ENCODE results near the gene DHRSX. TPM values are rescaled to one million over a fixed set of nuclear protein-coding genes. Genes with fewer than 3 reads are reported as not detected.

DHRSX gene
- total RNA-seq, 4 donors from 2014 or later = 4.4 to 23.8 (median 11.3) TPM

DNA sequence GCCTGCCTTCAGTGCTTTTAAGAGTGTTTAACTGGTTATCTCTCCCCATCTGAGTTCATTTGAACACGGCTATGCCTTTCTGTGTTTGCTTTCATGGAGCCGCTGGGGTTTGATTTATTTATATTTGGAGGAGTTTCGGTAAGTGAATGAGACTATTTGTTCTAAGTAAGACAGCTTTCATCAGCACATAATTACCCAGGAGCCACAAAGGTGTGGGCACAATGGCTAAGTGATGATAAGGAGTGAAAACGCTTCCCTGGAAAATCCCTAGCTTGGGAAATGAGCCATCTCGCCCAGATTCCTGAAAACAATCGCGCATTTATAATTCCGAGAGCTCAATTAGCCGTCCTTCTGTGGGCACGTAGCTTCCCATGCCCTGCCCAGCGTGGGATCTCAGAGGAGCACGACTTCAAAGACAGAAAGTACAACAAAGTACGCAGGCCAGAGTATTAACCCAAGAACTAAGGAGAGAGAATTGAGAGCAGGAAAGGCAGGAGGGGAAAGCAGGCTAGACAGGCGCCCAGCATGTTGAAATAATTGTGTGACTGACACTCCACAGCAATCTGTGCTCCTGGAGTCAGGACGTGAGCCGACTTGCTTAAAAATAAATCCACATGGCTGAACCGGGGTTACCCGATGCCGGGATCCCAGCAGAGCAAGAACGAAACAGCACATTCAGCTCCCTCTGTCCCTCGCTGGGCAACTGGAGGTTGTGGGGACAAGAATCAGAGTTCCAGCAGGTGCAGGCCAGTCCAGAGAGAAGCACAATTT lies 99.0 kb downstream of the DHRSX start:
- TF ChIP-seq CTCF (IDR thresholded peaks at IDR 0.05) (no peak), POLR2A (IDR thresholded peaks at IDR 0.05) (no peak)
- H3K9me3 ChIP-seq = no peaks in the 10 kb centered on the region
- H3K27ac ChIP-seq = no peak overlapping the region
- no peaks in the 10 kb centered on the region for H3K27me3 ChIP-seq
- H3K4me3 ChIP-seq = no peak overlapping the region
- H3K36me3 ChIP-seq = no peaks in the 10 kb centered on the region
- intact Hi-C loops (cut with DNase I; ENCODE audit: low total_unique reads) = no loop called here
- DNase-seq = no peak
- no peaks in the 10 kb centered on the region for H3K4me1 ChIP-seq

DNA sequence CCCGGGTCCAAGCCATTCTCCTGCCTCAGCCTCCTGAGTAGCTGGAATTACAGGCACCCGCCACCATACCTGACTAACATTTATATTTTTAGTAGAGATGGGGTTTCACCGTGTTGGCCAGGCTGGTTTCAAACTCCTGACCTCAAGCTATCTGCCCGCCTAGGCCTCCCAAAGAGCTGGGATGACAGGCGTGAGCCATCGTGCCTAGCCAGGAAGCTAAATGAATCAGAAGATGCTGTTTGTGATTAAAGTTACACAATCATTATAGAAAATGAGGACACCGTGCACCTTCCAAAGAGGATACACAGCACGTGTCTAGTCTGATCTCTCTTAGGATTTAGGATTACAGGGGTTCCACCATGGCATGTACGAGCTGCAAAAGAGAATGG lies 99.6 kb downstream of the DHRSX start:
- no peak overlapping the region for H3K4me3 ChIP-seq
- DNase-seq = no peak

DNA sequence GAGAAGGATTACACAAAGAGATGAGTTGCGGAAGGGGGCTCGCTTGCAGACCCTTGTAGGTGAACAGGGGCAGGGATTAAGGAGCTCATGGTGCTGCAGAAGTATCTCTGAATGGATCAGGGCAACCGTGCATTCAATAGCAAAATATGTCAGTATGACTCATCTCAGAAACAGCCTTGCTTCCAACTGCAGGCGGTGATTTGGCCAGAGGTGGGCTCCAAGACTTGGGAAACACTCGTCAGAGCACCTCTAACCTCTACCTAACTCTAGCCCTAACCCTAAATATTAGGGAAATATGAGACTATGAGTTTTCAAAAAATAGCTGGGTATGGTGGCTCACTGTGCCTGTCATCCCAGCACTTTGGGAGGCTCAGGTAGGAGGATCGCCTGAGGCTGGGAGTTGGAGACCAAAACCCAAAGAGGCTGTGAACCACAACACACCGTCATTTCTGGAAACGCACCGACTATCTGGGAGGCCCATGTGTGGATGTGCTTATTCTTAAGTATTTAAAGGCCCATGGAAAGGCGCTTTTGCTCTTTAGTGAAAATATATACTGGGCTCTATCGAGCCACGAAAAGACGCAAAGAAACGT lies 102.6 kb downstream of the DHRSX start:
- Histone ChIP-seq H3K9me3 (no peaks in the 10 kb centered on the region), H3K36me3 (no peaks in the 10 kb centered on the region), H3K27me3 (no peaks in the 10 kb centered on the region), H3K27ac (no peak overlapping the region), H3K4me1 (no peaks in the 10 kb centered on the region), H3K4me3 (no peak overlapping the region)
- no peak for DNase-seq
- intact Hi-C loops (cut with DNase I; ENCODE audit: low total_unique reads) = no loop called here
- TF ChIP-seq POLR2A (IDR thresholded peaks at IDR 0.05) = no peak
- no peak for TF ChIP-seq CTCF (IDR thresholded peaks at IDR 0.05)

More for the DNA sequence above, 99.6 kb downstream of the DHRSX start:
- intact Hi-C loops (cut with DNase I; ENCODE audit: low total_unique reads) = no loop called here
- TF ChIP-seq POLR2A (IDR thresholded peaks at IDR 0.05) (no peak), CTCF (IDR thresholded peaks at IDR 0.05) (no peak)
- Histone ChIP-seq H3K27me3 (no peaks in the 10 kb centered on the region), H3K4me1 (no peaks in the 10 kb centered on the region), H3K36me3 (no peaks in the 10 kb centered on the region), H3K9me3 (no peaks in the 10 kb centered on the region), H3K27ac (no peak overlapping the region)

DNA sequence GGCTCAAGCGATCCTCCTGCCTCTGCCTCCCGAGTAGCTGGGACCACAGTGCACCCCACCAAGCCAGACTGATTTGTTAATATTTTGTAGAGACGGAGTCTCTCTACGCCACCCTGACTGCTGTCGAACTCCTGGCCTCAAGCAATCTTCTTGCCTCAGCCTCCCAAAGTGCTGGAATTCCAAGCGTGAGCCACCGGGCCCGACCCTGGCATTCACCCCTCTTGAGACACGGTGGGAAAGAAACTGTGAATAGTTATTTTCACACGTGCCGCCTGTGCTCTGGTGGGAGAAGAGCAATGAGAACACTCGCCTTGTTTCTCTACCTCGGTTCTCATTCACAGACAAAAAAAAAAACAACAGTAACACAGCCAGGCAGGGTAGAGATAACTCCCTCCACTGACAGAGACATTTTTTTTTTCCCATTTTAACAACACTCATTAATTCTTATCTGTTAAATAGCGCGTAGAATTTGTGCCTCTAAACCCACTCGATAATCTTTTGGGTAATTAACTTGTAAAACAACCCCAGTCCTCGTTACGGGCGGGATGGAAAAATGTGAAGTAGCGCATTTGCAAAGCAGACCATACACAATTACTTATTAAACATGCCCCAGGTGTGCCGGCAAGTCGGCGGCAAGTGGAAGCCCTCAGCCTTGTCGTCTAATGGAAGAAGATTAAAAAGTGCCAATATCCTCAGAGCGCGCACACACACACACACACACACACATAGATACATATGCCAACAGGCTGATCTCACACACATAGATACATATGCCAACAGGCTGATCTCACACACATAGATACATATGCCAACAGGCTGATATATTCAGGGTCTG lies 103.3 kb downstream of the DHRSX start:
- Histone ChIP-seq H3K36me3 (no peaks in the 10 kb centered on the region), H3K4me3 (no peak overlapping the region), H3K27ac (no peak overlapping the region), H3K27me3 (no peaks in the 10 kb centered on the region), H3K4me1 (no peaks in the 10 kb centered on the region), H3K9me3 (no peaks in the 10 kb centered on the region)
- intact Hi-C loops (cut with DNase I; ENCODE audit: low total_unique reads) = no loop called here
- no peak for DNase-seq
- TF ChIP-seq CTCF (IDR thresholded peaks at IDR 0.05) (no peak), POLR2A (IDR thresholded peaks at IDR 0.05) (no peak)
